CD4-positive, alpha-beta T cell treated with Interleukin-15 for 4 hours (primary cell): ENCODE measurements around the gene ADAMTS12.
"Not testable (repeated sequence)": the region's sequence is repeated elsewhere in the genome, so short reads cannot be mapped to it uniquely, and the experiment has no call there.

Source experiments
- DNase-seq: peaks from one replicate; pipeline ENCODE4 v3.0.0-alpha.2; 2020; ENCODE audit warnings: low spot score

The ADAMTS12 gene

GRCh38 chr5:33583332-33583731 lies 308.5 kb downstream of the ADAMTS12 start:
- no peak for DNase-seq

DNA sequence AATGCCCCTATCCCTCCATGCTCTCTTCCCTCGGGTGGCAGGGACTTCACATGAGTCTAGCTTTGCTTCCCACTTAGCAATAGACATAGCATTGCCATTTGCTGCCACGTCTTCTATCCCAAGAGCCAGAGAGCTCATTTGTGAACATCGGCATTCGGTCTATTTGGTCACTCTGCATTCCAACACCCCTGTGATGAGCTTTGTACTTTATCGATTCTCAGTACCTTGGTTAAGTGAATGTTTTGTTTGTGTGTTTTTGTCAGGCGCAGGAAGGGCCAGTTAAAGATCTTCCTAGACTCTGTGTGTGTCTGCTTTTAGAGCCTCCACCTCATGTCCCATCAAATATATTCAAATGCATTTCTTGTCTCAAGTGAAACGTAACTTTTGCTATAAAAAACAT lies 309.4 kb downstream of the ADAMTS12 start:
- no peak for DNase-seq

DNA sequence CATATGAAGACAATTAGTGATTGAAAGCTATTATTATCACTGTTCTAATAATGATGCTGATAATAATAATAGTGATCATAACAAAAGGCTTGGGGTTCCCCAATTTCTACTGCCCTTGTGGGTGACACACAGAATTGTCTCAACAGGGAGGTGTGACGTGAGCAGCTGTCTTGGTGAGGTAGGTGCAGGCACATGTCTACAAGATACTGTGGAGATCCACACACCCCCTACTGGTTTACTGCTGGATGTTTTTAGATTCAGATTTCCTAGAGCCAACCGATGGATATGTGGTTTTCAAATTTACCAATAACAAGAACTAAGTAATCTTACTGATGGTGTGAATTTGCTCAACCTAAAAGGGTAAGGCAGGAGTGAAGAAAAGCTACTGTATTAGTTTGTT lies 312.0 kb downstream of the ADAMTS12 start:
- DNase-seq: no peak

DNA sequence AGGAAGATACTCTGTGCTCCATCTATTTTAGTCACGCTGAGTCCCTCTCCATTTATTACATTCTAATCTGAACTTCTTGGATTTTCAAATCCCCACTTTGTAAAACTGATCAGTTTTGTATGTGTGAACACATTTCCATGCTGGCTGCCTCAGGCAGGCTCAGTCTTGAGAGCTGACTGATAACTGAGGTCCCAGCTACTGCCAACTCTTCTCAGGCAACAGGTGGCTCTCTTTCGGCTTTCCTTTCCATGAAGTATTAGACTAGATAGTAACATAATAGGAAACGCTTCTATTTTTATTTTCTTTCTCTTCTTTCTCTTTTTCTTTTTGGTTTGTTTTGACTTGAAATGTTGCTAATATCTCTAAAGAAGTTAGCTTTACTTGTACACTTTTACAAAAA lies 312.6 kb downstream of the ADAMTS12 start:
- DNase-seq: no peak

GRCh38 chr5:33576726-33577590 lies 314.8 kb downstream of the ADAMTS12 start:
- DNase-seq: no peak

DNA sequence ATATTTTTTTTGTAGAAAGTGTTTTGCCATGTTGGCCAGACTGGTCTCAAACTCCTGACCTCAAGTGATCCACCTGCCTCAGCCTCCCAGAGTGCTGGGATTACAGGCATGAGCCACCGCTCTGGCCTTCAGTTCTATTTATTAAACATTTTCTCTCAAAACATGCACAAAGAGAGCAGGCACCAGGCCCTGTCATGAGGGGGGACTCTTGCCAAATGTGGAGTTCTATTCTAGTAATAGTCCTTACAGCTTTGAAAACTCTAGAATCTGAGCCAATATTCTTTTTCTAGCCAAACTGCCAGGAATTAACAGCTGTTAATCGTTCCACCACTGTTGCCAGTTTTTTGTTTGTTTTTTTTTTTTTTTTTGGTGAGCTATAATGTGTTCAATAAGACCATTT lies 326.5 kb downstream of the ADAMTS12 start:
- no peak for DNase-seq

GRCh38 chr5:33563983-33564908 lies 327.5 kb downstream of the ADAMTS12 start:
- no peak for DNase-seq

- no peak for DNase-seq
These were observed 328.3 kb downstream of the ADAMTS12 start for GRCh38 chr5:33563530-33563929.

DNA sequence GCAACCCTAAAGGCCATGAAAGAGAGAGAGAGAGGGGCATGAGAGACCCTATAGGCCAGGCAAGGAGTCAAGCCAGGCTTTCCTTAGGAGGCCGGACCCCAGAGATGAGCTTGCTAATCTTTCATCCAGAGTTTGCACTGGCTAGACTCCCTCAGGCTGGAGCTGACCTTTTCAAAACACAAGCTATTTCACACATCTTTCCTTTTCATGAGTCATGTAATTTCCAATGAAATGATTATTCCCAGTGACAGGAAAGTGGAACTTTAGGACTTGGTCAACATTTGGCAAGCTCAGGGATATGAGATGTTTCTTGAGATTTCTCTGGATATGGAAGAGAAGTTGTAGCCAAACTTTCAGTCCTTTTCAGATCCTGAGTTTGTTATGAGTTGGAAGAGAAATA lies 333.3 kb downstream of the ADAMTS12 start:
- DNase-seq: no peak

DNA sequence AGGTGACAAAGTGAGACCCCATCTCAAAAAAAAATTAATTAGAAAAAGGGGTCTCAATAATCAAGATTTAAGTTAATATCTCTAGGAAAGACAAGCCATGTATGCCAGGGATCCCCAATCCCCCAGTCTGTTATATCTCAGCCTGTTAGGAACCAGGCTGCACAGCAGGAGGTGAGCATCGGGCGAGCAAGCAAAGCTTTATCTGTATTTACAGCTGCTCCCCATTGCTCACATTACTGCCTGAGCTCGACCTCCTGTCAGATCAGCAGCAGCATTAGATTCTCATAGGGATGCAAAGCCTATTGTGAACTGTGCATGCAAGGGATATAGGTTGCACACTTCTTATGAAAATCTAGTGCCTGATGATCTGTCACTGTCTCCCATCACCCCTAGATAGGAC lies 334.2 kb downstream of the ADAMTS12 start:
- no peak for DNase-seq

GRCh38 chr5:33556330-33557328 lies 335.2 kb downstream of the ADAMTS12 start:
- no peak for DNase-seq

- no peak for DNase-seq
These were observed 341.7 kb downstream of the ADAMTS12 start for GRCh38 chr5:33549982-33550567.

DNA sequence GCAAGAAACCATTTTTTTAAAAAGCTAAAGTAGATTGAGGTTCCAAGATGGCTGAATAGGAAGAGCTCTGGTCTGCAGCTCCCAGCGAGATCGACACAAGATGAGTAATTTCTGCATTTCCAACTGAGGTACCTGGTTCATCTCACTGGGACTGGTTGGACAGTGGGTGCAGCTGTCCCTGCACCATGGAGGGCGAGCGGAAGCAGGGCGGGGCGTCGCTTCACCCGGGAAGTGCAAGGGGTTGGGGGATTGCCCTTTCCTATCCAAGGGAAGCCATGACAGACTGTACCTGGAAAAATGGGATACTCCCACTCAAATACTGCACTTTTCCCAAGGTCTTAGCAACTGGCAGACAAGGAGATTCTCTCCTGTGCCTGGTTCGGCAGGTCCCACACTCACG lies 352.0 kb downstream of the ADAMTS12 start:
- DNase-seq: not testable (repeated sequence)

DNA sequence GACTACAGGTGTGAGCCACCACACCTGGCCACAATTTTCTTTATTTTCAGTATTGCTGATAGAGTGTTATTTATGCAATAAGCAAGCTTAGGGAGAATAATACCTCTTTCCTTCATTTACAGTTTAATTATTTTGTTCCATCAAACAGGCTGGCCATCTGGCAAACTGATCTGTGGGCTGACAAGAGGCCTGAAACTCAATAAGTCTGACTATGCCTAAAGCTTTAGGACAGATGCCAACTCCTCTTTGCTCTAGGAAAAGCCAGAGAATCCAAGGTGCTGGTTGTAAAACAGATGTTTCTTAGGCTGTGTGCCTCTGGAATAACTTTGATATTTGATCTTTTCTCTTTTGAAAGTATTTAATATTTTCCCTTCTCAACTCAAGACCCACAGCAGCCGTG lies 352.6 kb downstream of the ADAMTS12 start:
- DNase-seq: no peak

- no peak for DNase-seq
These were observed 353.6 kb downstream of the ADAMTS12 start for GRCh38 chr5:33538201-33538600.

- DNase-seq: no peak
These were observed 354.6 kb downstream of the ADAMTS12 start for GRCh38 chr5:33537240-33537639.

DNA sequence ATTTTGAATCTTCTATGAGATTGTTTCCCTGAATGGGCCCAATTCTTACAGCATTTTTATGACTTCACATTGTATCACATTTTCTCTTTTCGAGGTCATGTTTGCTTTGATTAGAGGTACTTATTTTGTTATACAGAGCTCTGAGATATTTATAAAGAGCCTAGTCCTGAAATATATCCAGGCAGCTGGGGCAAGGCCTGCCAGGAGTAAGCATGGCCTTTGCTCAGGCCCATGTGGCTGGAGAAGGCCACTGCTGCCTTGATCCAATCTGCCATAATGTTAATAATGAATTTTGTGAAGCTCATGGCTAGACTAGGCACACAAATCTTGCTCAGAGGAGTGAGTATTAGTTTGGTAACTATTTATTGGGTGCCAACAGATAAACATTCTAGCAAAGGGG lies 355.0 kb downstream of the ADAMTS12 start:
- no peak for DNase-seq

GRCh38 chr5:33531824-33532223 lies 360.0 kb downstream of the ADAMTS12 start:
- DNase-seq: no peak

DNA sequence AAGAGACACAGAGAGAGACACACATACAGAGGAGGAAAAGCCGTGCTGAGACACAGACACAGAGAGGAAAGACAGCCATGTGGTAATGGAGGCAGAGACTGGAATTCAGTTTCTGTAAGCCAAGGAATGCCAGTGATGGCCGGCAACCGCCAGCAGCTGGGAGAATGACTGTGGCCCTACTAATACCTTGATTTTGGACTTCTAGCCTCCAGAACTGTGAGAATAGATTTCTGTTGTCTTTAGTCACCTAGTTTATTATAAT lies 360.8 kb downstream of the ADAMTS12 start:
- no peak for DNase-seq

GRCh38 chr5:33530183-33531036 lies 361.4 kb downstream of the ADAMTS12 start:
- no peak for DNase-seq

DNA sequence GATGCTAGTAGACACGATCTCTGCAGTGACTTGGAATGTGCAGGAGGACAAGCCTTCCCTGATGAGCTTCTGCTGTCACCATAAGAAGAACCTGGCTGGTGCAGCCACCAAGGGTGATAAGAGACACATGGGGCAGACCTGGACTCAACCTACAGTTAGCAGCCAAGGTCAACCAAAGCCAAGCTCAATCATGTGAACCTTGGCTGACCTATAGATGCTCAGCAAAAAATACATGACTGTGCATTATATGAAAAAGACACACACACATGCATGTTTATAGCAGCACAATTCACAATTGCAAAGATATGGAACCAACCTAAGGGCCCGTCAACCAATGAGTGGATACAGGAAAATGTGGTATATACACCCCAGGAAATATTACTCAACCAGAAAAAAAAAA lies 364.1 kb downstream of the ADAMTS12 start:
- DNase-seq: no peak
